SK-N-MC (cell line): Measurements from ENCODE around the gene TMEM165.

Experiments used
- EZH2 ChIP-seq: fragments of 200-600 bp; sonication (generic); IDR thresholded peaks from one replicate; pipeline ENCODE4 v1.6.1; 2017; ENCODE audit warnings: antibody characterized with exemption
- POLR2AphosphoS5 ChIP-seq: IDR thresholded peaks from 2 replicates; pipeline ENCODE4 v1.6.1; 2012; ENCODE audit warnings: mild to moderate bottlenecking, low read depth, low read length, borderline replicate concordance

- TF ChIP-seq EZH2, result no peak
- peak; percentile 91 for TF ChIP-seq POLR2AphosphoS5
These were observed at the start of gene TMEM165 for GRCh38 chr4:55395529-55396307.
